Stomach (tissue), 9 donors: ENCODE measurements around the gene GBX2. TPM values are rescaled to one million over a fixed set of nuclear protein-coding genes. Genes with fewer than 3 reads are reported as not detected.

ENCODE experiments used
- DNase-seq, 2 donors: peaks; one replicate each; pipeline versions ENCODE4 v3.0.0 to v3.0.0-alpha.2; 2013 to 2019
- H3K27ac ChIP-seq, 5 donors: fragments of 200-600 bp in 4 of 5; sonication (generic) in 4 of 5; one replicate each; pipeline ENCODE4 v1.5.1; 2013 to 2019; ENCODE audit warnings: mild to moderate bottlenecking in 1 of 5, moderate library complexity in 1 of 5
- H3K27me3 ChIP-seq, 3 donors: fragments of 200-600 bp; sonication (generic); one replicate each; pipeline ENCODE4 v1.5.1; 2017 to 2019; ENCODE audit warnings: mixed run types in 1 of 3
- H3K36me3 ChIP-seq, 4 donors: fragments of 200-600 bp; sonication (generic); 1 replicate in 3 of 4; 2 replicates in 1 of 4; pipeline ENCODE4 v1.5.1; 2016 to 2019
- H3K4me1 ChIP-seq, 4 donors: fragments of 200-600 bp; sonication (generic); one replicate each; pipeline ENCODE4 v1.5.1; 2016 to 2019
- H3K4me3 ChIP-seq, 4 donors: fragments of 200-600 bp; sonication (generic) in 3 of 4; one replicate each; pipeline ENCODE4 v1.5.1; 2016 to 2019; ENCODE audit warnings: mild to moderate bottlenecking in 1 of 4
- H3K9me3 ChIP-seq, 4 donors: fragments of 200-600 bp; sonication (generic); one replicate each; pipeline ENCODE4 v1.5.1; 2016 to 2019
- EP300 ChIP-seq: sonication (generic); formaldehyde crosslinking; IDR thresholded peaks from one replicate; pipeline ENCODE4 v1.6.1; 2017; ENCODE audit warnings: antibody characterized with exemption
- POLR2A ChIP-seq, 4 donors: fragments of 450-650 bp; IDR thresholded peaks; one replicate each; pipeline ENCODE4 v1.6.1; 2016; ENCODE audit warnings: antibody characterized with exemption in 4 of 4, control low read depth in 2 of 4, mild to moderate bottlenecking in 1 of 4, moderate library complexity in 1 of 4
- POLR2AphosphoS5 ChIP-seq, 3 donors: sonication (generic); formaldehyde crosslinking; IDR thresholded peaks; one replicate each; pipeline ENCODE4 v1.6.1; 2016; ENCODE audit warnings: antibody characterized with exemption in 3 of 3
- WGBS, 5 donors: extraction: QIAGEN DNeasy Blood & Tissue Kit in 3 of 5; methylation state at CpG; one replicate each; pipeline versions ENCODE4 v1.1.5 to v1.1.7; 2013 to 2018; 5-methylcytosine and 5-hydroxymethylcytosine counted together
- intact Hi-C: fragments of 100-400 bp; cut with DNase I; formaldehyde crosslinking; loops from one replicate; pipeline ENCODE4 v1.15.1; 2023; ENCODE audit warnings: low total_unique reads
- polyA plus RNA-seq, 3 donors: library from polyadenylated mRNA; stranded (reverse); fragments of 200-250 nt; gene quantifications; one replicate each; pipeline ENCODE4 v1.2.3, GENCODE V29; 2013
- total RNA-seq, 5 donors: library from RNA; depleted of rRNA; stranded (reverse); fragments of >200 nt; gene quantifications; one replicate each; pipeline versions ENCODE4 v1.1.0 to v1.2.3, GENCODE V29; 2014 to 2016
- TF ChIP-seq, protein P1 (sequence below), 7 experiments: fragments of 450-650 bp in 4 of 7; fragments of 200-600 bp in 3 of 7; sonication (generic) in 3 of 7; IDR thresholded peaks; one replicate each; pipeline ENCODE4 v1.5.1; 2016 to 2019; ENCODE audit warnings: antibody characterized with exemption in 7 of 7, control low read depth in 2 of 7, mild to moderate bottlenecking in 1 of 7
- donor health status: healthy with polysubstance abuse.
- donor health status: Bipolar disorder and iron deficiency.
- donor health status: healthy.

Gene GBX2
- total and polyA plus RNA-seq, 8 donors = 0.55 TPM; not detected in 7

DNA sequence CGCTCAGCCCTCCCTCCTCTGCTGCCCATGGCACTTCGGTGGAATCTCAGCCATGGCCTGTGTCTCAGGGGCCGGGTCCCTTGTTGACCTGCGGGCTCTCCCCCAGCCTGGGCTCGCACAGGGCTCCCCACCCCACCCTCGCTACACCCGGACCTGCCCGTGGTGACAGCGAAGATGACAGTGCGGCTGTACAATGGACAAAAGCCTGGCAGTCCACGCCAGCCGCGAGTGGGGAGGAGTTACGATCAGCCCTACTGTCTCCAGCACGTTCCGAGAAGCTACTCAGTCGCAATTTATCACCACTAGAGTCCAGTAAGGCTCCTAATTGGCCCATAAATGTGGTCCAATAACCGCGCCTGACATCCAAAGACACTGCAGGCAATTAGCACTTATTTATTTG, 31.6 kb downstream of the GBX2 start:
- WGBS, 5 donors = 82 to 88% (median 85%) methylated on average over 19 of the region's 19 CpGs
- Histone ChIP-seq H3K36me3 (peaks cover 0 to 11% (median 4%) of the 10 kb centered on the region in 4 donors), H3K4me3 (no peak overlapping the region), H3K4me1 (no peaks in the 10 kb centered on the region), H3K9me3 (no peaks in the 10 kb centered on the region), H3K27me3 (peaks cover 0 to 7% (median 0%) of the 10 kb centered on the region in 3 donors), H3K27ac (no peak overlapping the region)
- intact Hi-C loops = no loop called here
- TF ChIP-seq POLR2A (IDR thresholded peaks at IDR 0.05) (no peak), POLR2AphosphoS5 (IDR thresholded peaks at IDR 0.05) (no peak), EP300 (no peak)
- TF ChIP-seq, protein P1, sequence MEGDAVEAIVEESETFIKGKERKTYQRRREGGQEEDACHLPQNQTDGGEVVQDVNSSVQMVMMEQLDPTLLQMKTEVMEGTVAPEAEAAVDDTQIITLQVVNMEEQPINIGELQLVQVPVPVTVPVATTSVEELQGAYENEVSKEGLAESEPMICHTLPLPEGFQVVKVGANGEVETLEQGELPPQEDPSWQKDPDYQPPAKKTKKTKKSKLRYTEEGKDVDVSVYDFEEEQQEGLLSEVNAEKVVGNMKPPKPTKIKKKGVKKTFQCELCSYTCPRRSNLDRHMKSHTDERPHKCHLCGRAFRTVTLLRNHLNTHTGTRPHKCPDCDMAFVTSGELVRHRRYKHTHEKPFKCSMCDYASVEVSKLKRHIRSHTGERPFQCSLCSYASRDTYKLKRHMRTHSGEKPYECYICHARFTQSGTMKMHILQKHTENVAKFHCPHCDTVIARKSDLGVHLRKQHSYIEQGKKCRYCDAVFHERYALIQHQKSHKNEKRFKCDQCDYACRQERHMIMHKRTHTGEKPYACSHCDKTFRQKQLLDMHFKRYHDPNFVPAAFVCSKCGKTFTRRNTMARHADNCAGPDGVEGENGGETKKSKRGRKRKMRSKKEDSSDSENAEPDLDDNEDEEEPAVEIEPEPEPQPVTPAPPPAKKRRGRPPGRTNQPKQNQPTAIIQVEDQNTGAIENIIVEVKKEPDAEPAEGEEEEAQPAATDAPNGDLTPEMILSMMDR (IDR thresholded peaks at IDR 0.05) = no peak
- DNase-seq = no peak

DNA sequence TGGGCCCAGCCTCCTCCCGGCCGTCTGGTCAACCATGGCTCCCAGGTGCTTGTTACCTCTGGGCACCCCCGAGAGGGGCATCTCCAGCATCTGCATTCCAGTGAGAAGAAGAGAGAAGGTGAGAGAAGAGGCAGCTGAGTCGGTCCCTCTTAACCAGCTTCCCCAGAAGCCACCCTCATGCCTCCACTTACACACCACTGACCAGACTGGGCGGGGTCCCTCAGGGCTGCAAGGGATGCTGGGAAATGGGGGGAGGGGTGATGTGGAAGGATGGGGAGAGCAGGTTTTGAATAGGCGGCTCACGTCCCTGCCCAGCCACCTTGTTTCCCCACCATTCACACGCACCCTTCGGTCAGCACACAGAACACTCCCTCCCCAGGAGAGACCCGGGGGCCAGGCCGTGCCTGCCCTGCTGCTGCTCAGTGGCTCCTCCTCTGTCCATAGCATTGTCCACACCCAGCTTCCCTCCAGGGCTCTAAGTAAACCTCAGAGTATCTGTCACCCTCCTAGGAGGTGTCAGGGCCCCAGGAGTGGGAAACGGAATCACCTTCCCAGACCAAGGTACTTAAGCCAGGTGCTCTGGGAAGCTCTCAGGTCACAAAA, 34.7 kb downstream of the GBX2 start:
- no peak for DNase-seq
- TF ChIP-seq, protein P1 (IDR thresholded peaks at IDR 0.05) = no peak
- TF ChIP-seq EP300 (no peak), POLR2A (IDR thresholded peaks at IDR 0.05) (no peak), POLR2AphosphoS5 (IDR thresholded peaks at IDR 0.05) (no peak)
- Histone ChIP-seq H3K4me1 (no peaks in the 10 kb centered on the region), H3K36me3 (peaks cover 0 to 20% (median 7%) of the 10 kb centered on the region in 4 donors), H3K9me3 (no peaks in the 10 kb centered on the region), H3K4me3 (no peak overlapping the region), H3K27ac (no peak overlapping the region), H3K27me3 (no peaks in the 10 kb centered on the region)
- intact Hi-C loops = no loop called here
- 87 to 91% (median 88%) methylated on average over 12 of the region's 12 CpGs for WGBS, 5 donors

DNA sequence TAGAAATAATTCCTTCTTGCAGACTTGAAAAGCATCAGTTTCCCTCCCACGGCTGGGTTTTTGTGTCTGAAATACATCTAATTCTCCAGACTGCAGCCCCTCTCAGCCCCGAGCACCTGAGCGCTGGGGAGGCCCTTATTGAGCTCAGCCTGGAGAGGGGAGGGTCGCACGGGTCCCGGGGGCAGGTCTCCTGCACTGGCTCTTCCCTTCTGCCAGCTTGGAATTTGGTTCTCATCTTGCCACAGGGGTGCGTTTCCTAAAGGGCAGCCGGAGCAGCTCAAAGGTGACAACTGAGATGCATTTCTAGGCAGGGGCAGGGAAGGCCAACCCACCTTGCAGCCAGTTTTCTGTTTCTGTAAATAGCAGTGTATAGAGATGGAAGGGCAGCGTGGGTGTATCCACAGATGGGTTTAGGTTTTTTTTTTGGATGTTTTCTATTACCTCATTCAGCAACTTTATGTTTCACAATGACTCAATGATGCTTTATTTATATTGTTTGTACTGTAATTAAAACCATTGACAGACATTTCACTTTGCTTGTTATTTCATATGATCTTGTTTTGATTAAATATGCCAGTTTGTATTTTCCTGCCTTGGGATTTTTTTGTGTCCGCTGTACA, 37.0 kb downstream of the GBX2 start:
- 83 to 90% (median 85%) methylated on average over 10 of the region's 10 CpGs for WGBS, 5 donors
- H3K9me3 ChIP-seq = no peaks in the 10 kb centered on the region
- peaks cover 0 to 42% (median 23%) of the 10 kb centered on the region in 4 donors for H3K36me3 ChIP-seq
- H3K27me3 ChIP-seq = no peaks in the 10 kb centered on the region
- H3K4me3 ChIP-seq = no peak overlapping the region
- intact Hi-C loops = no loop called here
- DNase-seq = no peak
- no peaks in the 10 kb centered on the region for H3K4me1 ChIP-seq
- TF ChIP-seq POLR2A (IDR thresholded peaks at IDR 0.05) (no peak), POLR2AphosphoS5 (IDR thresholded peaks at IDR 0.05) (no peak), EP300 (no peak)
- TF ChIP-seq, protein P1 (IDR thresholded peaks at IDR 0.05) = no peak
- no peak overlapping the region for H3K27ac ChIP-seq

DNA sequence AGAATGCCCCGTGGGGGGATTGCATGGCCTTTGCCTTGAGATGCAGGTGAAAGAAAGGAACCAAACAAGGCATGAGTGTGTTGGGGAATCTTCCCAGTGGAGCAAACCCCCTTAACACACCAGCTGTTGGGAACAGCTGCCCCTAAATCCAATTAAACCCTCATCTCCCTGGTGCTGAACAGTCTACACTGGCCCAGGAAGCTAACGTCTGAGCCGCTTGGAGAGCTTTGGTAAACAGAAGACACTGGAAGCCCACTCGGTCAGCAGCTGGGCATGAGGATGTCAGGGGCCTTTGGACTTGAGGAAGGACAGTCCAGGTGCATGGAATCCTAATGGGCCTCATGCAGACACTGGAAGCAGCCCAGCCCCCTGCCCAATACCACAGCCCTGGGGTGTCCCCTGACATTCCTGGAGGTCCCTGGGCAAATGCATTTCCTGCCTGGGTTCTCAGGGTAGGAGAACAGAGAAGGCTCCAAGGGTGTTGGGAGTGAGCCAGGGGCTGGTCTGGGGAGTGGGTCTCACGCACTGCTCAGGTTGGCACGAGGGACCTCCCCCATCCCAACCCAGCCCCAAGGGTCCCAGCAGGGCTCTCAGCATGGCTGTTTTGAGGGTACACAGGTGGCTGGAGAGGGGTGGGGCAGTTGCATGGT, 37.7 kb downstream of the GBX2 start:
- H3K27ac ChIP-seq = no peak overlapping the region
- TF ChIP-seq EP300 (no peak), POLR2A (IDR thresholded peaks at IDR 0.05) (no peak), POLR2AphosphoS5 (IDR thresholded peaks at IDR 0.05) (no peak)
- TF ChIP-seq, protein P1 (IDR thresholded peaks at IDR 0.05) = no peak
- no peak overlapping the region for H3K4me3 ChIP-seq
- WGBS, 5 donors = 88 to 89% (median 89%) methylated on average over 5 to 6 of the region's 6 CpGs
- DNase-seq = no peak
- intact Hi-C loops = no loop called here
- no peaks in the 10 kb centered on the region for H3K27me3 ChIP-seq
- H3K9me3 ChIP-seq = no peaks in the 10 kb centered on the region
- no peaks in the 10 kb centered on the region for H3K4me1 ChIP-seq
- H3K36me3 ChIP-seq = peaks cover 0 to 49% (median 30%) of the 10 kb centered on the region in 4 donors
